GM19455 (cell line): ENCODE measurements around the gene MIAT.

Experiments
- ATAC-seq: cut with Tn5 transposase; IDR thresholded peaks from one replicate; pipeline ENCODE4 v1.9.1; 2021; ENCODE audit not compliant: unreplicated experiment

MIAT gene

DNA sequence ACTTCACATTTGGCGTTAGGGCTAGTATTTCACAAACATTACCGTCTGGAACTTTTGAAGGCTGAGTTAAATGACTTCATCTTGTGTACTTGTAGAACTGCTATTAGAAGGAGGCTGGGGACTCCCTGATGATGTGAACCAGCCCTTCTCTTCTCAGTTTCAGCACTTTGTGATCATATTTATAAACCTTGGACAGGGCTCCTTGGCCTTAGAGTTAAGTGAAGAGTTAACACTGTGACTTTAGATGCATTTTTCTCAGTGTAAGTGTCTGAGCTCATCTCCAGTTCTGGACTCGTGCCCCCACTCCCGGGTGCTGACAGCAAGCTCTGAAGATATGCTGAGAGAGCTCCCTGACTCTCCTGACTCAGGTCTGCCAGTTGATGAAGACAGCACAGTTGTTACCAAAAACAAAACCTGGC lies 8.4 kb downstream of the MIAT start:
- no peak for ATAC-seq

DNA sequence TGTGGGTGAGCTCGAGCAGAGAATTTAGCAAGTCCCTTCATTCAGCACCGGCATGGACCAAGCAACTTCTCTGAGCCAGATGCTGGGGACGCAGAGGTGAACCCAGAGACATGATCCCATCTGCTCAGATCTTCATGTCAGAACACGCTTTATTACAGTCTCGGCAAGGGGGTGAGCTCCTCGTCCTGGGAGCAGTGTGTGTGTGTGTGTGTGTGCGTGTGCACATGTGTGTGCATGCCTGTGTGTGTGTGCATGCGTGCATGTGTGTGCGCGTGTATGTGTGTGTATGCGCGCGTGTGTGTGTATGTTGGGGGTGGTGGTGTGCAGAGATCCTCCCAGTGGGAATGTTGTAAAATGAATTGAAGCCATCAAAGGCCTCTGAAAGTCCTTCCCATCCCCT lies 9.8 kb downstream of the MIAT start:
- ATAC-seq = no peak

DNA sequence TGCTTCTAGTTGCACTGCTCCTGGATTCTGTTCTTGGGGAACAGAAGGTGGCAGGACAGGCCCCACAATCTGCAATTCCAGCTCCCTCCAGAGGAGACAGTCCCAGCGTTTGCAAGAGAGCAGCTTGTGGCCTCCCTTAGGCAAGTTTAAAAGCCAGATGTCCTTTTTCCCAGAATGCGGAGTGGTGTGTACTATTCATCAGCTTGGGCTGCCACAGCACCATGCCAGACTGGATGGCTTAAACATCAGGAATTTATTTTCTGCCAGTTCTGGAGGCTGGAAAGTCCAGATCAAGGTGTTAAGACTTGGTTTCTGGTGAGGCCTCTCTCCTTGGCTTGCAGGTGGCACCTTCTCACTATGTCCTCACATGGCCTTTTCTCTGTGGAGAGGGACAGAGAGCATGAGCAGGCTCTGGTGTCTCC lies 11.7 kb downstream of the MIAT start:
- ATAC-seq = no peak

DNA sequence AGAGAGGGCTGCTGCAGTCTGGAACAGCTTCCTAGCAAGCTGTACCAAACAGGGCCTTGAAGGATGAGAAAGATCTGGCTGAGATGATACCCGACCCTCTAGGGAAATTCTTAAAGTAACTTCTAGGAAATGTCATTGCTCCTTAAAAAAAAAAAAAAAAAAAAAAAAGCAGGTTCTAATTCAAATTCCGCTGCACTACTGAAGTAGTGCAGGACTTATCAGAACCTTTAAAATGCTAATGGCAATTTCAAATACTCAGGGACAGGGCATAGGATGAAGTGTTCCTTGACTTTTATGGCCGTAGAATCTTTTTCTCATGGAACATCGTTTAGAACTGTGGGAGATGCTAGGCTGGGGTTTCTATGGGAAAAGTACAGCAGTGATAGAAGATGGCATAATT lies 13.1 kb downstream of the MIAT start:
- no peak for ATAC-seq

DNA sequence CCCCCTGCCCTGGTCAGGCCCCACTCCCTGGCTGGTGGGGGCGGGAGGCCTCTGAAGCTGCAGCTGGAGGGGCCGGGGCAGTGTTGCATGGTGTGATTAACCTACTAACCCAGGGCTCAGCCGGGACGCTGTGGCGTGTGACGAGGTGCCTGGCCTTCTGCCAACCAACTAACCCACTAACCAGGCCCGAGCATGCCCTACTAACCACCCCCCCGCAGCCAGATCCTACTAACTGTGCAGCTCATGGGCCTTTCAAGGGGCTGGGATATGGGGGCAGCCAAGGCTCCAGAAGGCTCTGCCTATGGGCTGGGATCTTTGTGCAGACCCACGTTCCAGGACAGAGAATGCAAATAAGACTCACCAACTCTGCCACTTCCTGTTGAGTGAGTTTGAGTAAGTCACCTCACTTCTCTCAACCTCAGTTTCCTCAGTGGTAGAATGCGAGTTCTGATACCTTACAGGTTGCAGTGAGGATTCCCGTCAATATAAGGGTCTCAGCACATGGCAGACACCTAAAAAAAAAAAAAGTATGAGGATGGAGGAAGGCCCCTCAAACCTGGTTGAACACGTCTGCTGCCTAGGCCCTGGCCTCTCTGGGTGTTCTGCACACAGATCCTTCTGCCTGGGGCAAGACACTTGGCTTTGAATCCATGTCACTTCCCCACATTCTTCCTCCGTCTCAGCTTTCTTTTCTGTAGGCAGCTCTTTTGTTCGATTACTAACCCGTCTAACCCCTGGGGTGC lies 14.1 kb downstream of the MIAT start:
- no peak for ATAC-seq

DNA sequence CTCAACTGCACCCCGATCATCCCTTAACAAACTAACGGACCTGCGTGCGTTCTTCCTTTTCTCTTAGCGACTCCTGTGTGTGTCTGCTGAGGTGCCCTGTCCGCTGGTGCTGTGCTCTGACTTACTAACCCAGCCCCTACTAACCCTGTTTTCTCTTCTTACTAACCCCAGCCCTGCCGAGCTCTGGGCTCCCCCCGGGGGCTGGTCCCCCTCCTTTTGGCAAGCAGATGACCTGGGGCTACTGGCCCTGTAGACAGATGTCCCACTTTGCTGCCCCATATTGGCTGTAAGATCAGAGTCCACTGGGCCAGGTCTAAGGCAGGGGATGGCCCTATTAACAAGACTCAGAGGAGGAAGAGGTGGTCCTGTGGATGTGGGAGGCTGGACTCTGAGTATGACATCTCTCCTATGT lies 14.7 kb downstream of the MIAT start:
- ATAC-seq = no peak

DNA sequence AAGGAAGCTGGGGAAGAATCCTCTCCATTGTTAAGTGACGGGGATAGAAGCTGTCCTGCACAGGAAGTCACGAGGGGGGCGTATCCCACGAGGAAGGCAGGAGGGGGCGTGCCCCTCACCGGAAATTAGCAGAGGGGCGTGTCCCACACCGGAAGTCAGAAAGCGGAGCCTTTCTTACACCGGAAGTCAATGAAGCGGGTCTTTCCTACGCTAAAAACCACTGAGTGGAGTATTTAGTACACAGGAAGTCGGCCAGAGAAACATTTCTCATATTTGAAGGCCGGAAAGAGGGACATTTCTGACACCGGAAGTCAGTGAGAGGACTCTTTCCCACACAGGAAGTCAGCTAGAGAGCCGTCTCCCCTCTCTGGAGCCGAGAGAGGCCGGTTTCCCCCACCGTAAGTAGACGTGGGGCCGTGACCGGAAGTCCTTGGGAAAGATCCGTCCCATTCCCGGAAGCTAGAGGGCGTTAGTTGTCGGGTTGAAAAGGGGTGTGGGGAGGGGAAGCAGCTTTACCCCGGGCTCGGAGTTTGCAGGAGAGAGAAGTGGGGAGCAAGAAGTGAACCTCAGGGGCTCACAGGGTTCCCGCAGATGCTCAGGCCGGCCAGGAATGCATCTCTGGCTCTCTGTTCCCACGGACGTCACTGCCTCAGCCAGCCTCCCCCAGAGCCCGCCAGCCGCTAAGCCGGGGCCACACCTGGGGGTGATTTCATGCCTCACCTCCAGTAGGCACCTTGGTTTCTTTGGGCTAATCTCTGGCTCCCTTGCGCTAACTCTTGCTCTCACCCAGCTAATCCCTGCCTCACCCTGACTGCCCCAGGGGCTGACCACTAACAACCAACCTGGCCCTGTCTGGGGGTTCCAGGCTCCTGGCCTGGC lies 15.4 kb downstream of the MIAT start:
- peak; percentile 50 for ATAC-seq

DNA sequence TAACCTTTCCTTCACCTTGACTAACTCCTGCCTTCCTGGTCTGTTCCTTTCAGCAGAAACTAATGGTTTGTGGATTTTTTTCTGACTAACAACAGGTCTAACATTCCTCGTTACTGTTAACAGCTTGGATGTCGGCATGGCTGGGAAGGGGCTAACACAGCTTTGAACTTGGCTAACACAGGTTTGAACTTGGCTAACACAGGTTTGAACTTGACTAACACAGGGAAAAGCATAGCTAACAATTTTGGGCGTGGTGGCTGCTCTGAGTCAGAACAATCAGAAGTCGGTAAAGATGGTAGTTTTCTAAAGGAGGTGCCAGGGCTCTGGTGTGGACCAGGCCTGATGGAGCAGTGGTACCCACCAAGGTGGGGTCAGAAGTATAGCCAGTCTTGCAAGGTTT lies 16.1 kb downstream of the MIAT start:
- no peak for ATAC-seq

DNA sequence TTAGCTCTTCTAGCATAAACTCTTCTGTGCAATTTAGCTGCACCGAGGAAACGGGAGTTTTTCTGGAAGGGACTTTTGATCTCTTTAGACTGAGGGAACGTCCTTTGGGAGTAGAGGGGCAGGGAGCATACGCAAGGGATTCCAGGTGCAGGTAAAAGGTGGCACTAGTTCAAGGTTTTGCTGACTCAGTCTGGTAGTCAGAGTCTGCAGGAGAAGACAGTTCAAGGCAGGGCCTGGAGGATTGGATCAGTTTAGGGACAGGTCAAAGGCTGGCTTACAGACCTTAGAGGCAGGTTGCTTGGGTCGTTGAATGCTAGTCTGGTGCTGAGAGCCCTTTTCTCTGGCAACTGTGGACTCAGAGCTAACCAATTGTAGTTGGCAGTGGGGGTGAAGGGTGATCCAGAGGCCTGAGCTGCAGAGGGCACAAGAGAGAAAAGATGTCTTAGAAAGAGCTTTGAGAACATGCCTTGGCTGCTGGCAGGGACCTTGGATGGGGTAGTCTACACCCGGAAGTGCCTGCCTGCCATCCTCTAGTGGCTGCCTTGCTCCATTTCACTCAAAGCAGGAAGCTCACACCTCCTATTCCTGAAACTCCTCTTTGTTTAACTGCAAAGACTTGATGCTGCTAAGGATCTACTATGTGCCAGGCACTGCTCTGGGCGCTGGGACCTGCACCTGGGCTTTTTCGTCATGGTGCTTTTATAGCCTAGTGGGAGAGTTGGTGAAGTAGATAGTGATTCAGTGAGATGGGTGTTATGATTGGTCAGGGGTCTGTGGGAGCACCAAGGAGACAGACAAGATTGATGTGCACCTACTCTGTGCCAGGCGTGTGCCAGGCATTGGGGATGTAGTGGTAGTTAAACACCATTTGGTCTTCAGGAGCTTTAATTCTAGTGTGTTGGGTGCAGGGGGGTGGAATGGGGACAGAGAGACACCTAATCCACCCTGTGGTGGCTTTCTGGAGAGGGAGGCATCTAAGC lies 17.1 kb downstream of the MIAT start:
- no peak for ATAC-seq

DNA sequence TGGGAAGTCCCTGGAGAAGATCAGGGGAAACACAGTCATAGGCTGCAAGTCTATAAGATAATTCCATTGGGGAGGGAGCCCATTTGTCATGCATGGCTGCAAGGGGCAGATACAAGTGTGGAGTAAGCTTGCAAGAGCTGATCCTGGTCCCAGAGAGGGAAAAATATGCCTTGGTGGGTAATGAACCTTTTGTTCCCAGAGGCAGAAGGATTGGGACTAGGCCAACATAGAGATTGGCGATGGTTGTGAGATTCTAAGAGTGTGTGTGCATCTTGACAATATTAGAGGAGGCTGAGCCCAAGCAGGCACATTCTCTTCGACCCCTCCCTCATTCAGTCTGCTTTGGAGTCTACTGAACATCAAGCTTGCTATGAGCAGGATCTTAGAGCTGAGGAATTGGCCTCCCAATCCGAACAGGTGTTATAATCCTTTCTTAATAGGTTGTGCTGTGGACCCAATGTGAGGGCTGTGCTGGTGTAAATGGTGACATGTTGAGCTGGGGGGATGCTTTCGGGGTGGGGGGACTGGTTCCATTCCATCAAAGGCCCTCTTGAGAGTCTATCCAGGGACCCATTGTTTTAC lies 18.4 kb downstream of the MIAT start:
- no peak for ATAC-seq

DNA sequence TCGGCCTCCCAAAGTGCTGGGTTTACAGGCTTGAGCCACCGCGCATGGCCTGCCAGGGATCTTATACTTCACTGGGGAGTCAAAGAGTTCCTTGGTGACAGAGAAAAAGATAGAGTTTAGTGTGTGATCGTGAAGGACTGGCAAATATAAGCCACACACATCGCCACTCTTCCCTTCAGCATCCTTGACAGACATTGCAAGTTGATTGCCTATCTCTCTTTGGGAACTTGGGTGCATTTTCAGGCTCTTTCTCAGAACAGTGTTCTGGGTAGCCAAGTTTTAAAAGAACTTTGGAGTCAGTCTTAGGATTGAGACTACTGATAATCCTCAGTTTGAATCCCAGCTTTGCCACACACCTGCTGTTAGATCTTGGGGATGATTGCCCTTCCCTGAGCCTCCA lies 19.8 kb downstream of the MIAT start:
- ATAC-seq = no peak

DNA sequence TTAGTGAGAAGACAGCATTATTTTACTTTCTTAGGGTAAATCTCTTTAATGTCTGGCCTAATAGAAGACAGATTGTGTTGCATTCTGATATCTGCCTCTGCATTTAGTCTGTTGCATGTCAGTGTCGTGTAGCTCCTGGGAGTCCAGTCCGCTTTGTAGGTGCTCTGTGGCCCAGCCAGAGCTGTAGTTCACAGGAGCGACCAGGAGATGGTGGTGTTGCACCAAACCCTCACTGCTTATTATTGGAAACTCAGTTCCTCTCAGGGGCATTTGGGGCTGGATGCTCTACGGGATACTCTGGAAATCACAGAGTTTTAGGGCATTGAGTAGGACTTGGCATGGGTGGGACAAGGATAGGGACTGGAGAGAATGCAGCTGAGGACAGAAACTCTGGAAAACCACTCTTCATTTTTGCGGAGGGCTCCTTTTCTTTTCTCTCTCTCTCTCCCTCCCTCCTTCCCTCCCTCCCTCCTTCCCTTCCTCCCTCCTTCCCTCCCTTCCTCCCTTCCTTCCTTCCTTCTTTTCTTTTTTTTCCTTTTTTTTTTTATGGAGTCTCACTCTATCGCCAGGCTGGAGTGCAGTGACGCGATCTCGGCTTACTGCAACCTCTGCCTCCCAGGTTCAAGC lies 21.7 kb downstream of the MIAT start:
- ATAC-seq = no peak

DNA sequence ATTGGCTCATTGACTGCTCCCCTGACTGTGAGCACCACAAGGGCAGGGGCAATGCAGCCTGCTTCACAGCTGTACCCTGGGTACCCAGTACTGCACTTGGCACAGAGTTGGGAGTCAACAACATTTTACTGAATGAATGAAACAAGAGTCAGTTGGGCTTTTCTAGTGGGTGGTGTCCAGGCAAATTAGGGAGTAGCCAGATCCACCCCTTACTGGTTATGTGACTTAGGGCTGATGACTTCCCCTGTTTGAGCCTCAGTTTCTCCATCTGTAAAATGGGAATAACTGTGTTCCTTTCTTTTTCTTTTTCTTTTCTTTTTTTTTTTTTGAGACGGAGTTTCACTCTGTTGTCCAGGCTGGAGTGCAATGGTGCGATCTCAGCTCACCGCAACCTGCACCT lies 23.1 kb downstream of the MIAT start:
- ATAC-seq = no peak

DNA sequence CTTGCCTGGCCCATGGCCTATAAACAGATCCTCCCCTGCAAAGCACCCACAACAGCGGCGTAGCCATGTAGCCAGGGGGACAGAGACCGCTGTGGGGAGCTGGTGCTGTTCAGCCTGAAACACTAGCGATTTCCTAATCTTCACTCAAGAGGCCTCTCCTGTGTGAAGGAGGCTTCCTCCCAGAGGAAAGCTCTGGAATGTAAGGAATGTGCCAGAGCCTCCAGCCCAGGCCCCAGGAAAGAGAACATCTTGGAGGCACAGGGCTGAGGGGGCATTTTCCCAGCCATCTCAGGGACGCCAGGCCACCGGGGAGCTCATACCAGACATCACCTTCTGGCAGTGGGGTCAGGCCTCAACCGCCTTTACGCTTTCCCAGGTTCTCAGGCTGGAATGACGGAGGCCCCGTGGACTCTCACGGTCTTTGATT lies 24.0 kb downstream of the MIAT start:
- ATAC-seq = no peak

DNA sequence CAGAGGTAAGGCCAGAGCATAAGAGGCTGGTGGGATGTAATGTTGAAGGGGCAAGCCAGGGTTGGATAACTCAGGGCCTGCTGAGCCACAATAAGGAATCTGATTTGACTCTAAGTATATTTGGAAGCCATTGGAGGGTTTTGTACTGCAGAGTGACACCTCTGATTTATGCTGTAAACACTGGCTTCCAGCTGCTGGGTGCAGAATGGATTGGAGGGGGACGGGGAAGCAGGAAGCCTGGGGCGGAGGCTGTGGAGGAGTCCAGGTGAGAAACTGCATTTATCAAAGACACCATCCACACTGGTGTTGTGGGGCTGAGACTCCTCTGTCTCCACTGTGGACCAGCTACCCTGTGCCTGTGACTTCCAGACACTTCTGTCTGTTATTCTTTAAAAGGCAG lies 26.8 kb downstream of the MIAT start:
- no peak for ATAC-seq

DNA sequence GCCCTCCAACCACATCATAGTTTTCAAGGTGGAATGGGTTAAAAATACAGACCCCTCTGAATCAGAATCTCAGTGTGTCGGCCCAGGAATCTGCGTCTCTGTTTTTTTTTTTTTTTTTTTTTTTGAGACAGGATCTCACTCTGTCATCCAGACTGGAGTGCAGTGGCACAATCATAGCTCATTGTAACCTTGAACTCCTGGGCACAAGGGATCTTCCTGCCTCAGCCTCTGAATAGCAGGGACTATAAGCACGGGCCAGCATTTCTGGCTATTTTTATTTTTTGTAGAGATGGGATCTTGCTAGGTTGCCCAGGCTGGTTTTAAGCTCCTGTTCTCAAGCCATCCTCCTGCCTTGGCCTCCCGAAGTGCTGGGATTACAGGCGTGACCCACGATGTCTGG lies 28.2 kb downstream of the MIAT start:
- no peak for ATAC-seq

DNA sequence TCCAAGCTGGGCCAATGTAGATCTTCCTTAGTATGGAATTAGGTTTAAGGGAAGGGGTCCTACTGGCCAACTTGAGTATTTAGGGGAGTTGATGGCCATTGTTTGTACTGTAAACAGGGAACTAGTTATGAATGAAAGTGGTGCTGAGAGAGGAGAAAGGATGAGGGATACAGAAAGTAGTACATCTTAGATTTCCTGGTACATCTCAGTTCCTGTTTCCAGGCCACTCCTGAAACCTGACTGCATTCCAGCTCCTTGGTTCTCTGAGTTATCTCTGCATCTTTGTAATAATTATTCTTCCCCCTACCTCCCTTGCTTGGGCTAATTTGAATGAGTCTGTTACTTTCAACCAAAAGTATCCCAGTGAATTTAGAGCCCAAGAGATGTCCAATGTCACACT lies 30.1 kb downstream of the MIAT start:
- ATAC-seq = no peak

DNA sequence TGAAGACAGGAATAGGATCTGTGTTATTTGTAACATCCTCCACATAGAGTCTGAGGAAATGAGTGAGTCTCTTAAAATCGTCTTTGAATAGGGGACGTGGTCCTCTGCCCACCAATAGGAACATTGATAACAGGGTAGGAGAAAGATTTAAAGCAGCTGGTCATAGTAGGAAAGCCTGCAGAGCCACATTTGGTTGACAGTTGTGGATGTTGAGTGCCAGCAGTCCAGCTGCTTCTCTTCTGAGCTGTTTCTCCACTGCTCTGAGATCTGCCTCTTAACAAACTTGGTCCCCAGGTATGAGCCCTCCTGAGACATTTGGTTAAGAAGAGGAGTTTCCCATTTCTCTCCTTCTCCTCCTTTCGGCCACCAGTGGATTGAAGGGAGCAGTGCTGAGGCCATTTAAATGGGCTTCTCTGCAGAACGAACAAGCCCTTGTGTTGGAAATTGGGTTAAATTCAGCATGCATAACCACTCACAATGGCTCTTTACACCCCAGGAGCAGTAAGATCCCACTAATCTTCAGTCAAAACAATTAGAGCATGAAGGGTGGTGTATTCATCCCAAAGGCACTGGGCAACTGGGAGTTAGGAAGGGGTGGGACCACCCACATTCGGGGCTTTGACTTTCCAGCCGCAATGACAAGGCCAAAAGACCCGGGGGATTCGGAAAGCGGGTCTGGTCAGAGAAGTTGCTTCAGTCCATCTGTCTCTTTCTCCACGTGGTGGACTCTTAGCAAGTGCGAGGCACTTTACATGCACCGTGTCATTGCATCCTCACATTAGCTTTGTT lies 32.3 kb downstream of the MIAT start:
- no peak for ATAC-seq

DNA sequence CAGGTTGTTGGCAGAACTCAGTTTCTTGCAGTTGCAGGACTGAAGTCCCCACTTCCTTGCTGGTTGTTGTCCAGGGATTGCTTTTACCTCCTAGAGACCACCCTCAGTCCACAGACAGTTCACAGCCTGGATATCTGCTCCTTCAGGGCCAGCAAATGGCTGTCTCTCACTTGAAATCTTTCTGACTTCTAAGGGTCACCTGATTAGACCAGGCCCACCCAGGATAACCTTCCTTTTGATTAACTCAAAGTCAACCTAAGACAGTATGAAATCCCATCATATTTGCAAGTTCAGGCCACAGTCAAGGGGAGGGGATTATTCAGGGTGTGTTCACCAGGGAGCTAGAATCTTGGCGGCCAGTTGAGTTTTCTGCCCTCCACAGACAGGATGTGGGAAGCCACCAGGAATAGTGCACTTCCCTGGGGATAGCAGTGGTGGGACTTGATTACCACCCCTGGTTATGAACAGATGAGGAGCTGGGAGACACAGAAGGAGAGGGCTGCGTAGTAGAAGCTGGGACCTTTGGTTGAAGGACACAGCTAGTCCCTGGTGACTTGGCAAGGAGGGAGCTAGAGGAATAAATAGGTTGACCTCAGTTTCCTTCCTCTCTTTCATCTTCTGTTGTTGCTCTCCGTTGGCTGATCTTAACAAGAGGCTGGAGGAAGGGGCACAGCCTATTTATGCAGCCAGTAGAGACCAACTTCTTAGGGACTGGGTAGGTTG lies 33.4 kb downstream of the MIAT start:
- no peak for ATAC-seq
